Tibial nerve (tissue), 4 donors: ENCODE results near the gene OTUD7B. TPM values are rescaled to one million over a fixed set of nuclear protein-coding genes. Genes with fewer than 3 reads are reported as not detected.
"Not testable (repeated sequence)": the region's sequence is repeated elsewhere in the genome, so short reads cannot be mapped to it uniquely, and the experiment has no call there.

ENCODE experiments used
- DNase-seq, 2 donors: peaks; one replicate each; pipeline ENCODE4 v3.0.0-alpha.2; 2019; ENCODE audit warnings: low spot score in 2 of 2
- H3K27ac ChIP-seq, 4 donors: fragments of 200-600 bp; sonication (generic) in 3 of 4; one replicate each; pipeline ENCODE4 v1.5.1; 2017 to 2019; ENCODE audit warnings: mild to moderate bottlenecking in 1 of 4
- H3K27me3 ChIP-seq, 2 donors: fragments of 200-600 bp; sonication (generic) in 1 of 2; one replicate each; pipeline versions ENCODE4 v1.5.1 to v1.6.0; 2017 to 2019
- H3K36me3 ChIP-seq, 3 donors: fragments of 200-600 bp; sonication (generic); one replicate each; pipeline ENCODE4 v1.5.1; 2018 to 2019
- H3K4me1 ChIP-seq, 4 donors: fragments of 200-600 bp; sonication (generic) in 3 of 4; one replicate each; pipeline ENCODE4 v1.5.1; 2017 to 2019
- H3K4me3 ChIP-seq, 4 donors: fragments of 200-600 bp; sonication (generic) in 3 of 4; one replicate each; pipeline ENCODE4 v1.5.1; 2017 to 2019; ENCODE audit warnings: mild to moderate bottlenecking in 1 of 4, moderate library complexity in 1 of 4
- H3K9me3 ChIP-seq, 4 donors: fragments of 200-600 bp; sonication (generic) in 3 of 4; one replicate each; pipeline ENCODE4 v1.5.1; 2017 to 2019
- EP300 ChIP-seq, 2 donors: sonication (generic); formaldehyde crosslinking; IDR thresholded peaks; one replicate each; pipeline ENCODE4 v1.6.1; 2017; ENCODE audit warnings: antibody characterized with exemption in 2 of 2, mild to moderate bottlenecking in 1 of 2
- POLR2A ChIP-seq, 2 donors: fragments of 450-650 bp; IDR thresholded peaks; one replicate each; pipeline ENCODE4 v1.6.1; 2017; ENCODE audit warnings: antibody characterized with exemption in 2 of 2, mild to moderate bottlenecking in 2 of 2, moderate library complexity in 2 of 2
- WGBS, 2 donors: methylation state at CpG; one replicate each; pipeline ENCODE4 v1.1.5; 2018; 5-methylcytosine and 5-hydroxymethylcytosine counted together
- total RNA-seq, 4 donors: library from RNA; depleted of rRNA; stranded (reverse); fragments of >200 nt; gene quantifications; one replicate each; pipeline ENCODE4 v1.1.0, GENCODE V29; 2016
- TF ChIP-seq, protein P1 (sequence below), 5 experiments: fragments of 200-600 bp in 3 of 5; fragments of 450-650 bp in 2 of 5; sonication (generic) in 3 of 5; IDR thresholded peaks; one replicate each; pipeline ENCODE4 v1.5.1; 2016 to 2019; ENCODE audit warnings: antibody characterized with exemption in 5 of 5, mild to moderate bottlenecking in 3 of 5, moderate library complexity in 2 of 5

The OTUD7B gene
- total RNA-seq, 4 donors from 2014 or later = 54.3 to 84.6 (median 80.1) TPM

DNA sequence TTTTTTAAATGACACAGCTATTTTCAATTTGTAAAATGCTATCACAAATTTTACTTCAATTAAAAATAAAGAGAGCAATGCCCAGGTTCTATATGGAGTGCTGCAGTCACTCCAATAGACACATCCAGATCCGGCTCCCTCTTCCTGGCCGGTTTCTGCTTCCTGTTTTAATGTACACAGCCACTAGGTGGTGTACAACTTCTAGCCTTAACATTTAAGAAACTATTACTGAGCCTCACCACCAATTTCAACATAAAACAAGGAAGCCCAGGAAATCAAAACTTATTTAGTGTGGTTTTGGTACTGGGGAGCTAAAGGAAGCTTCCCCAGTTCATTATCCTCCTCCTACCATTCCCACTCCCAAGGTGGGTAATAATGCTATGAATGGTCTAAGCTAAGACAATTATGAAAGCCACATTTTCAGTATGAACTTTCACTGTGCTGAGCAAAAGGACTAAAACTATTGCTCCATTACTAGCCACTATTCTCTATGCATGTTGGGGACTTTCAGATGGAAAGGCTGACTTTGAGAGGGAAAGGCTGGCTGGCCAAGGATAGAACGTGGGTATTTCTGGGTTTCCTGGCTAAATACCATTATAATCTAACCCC, 48.4 kb downstream of the OTUD7B start:
- H3K27me3 ChIP-seq = no peaks in the 10 kb centered on the region
- TF ChIP-seq EP300 (IDR thresholded peaks at IDR 0.05) = peak; percentile 31 to 40
- TF ChIP-seq POLR2A (IDR thresholded peaks at IDR 0.05) = no peak
- TF ChIP-seq, protein P1, sequence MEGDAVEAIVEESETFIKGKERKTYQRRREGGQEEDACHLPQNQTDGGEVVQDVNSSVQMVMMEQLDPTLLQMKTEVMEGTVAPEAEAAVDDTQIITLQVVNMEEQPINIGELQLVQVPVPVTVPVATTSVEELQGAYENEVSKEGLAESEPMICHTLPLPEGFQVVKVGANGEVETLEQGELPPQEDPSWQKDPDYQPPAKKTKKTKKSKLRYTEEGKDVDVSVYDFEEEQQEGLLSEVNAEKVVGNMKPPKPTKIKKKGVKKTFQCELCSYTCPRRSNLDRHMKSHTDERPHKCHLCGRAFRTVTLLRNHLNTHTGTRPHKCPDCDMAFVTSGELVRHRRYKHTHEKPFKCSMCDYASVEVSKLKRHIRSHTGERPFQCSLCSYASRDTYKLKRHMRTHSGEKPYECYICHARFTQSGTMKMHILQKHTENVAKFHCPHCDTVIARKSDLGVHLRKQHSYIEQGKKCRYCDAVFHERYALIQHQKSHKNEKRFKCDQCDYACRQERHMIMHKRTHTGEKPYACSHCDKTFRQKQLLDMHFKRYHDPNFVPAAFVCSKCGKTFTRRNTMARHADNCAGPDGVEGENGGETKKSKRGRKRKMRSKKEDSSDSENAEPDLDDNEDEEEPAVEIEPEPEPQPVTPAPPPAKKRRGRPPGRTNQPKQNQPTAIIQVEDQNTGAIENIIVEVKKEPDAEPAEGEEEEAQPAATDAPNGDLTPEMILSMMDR (IDR thresholded peaks at IDR 0.05) = peak; percentile 66 to 91 (median 73)
- H3K4me3 ChIP-seq = no peak overlapping the region
- peaks cover 0 to 72% (median 6%) of the 10 kb centered on the region in 3 donors for H3K36me3 ChIP-seq
- H3K9me3 ChIP-seq = peaks cover 0 to 5% (median 0%) of the 10 kb centered on the region in 4 donors
- H3K4me1 ChIP-seq = peaks cover 0 to 37% (median 10%) of the 10 kb centered on the region in 4 donors
- DNase-seq = peak; percentile 23 to 79
- H3K27ac ChIP-seq = peak overlapping the region; percentile 48 to 80 (median 66)
- 8 to 19% methylated on average over 3 of the region's 3 CpGs for WGBS, 2 donors

DNA sequence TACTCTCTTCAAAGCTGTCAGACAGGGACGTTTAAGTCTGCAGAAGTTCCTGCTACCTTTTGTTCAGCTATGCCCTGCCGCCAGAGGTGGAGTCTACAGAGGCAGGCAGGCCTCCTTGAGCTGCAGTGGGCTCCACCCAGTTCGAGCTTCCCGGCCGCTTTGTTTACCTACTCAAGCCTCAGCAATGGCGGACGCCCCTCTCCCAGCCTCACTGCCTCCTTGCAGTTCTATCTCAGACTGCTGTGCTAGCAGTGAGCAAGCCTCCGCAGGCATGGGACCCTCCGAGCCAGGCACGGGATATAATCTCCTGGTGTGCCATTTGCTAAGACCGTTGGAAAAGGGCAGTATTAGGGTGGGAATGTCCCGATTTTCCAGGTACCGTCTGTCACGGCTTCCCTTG, 53.0 kb downstream of the OTUD7B start:
- H3K27ac ChIP-seq, H3K27me3 ChIP-seq, H3K4me3 ChIP-seq, H3K9me3 ChIP-seq, DNase-seq: not testable (repeated sequence)
- H3K4me1 ChIP-seq = peaks cover 0 to 10% (median 4%) of the 10 kb centered on the region in 4 donors
- peaks cover 0 to 51% (median 6%) of the 10 kb centered on the region in 3 donors for H3K36me3 ChIP-seq
- WGBS, 2 donors = 95 to 96% methylated on average over 14 of the region's 14 CpGs

DNA sequence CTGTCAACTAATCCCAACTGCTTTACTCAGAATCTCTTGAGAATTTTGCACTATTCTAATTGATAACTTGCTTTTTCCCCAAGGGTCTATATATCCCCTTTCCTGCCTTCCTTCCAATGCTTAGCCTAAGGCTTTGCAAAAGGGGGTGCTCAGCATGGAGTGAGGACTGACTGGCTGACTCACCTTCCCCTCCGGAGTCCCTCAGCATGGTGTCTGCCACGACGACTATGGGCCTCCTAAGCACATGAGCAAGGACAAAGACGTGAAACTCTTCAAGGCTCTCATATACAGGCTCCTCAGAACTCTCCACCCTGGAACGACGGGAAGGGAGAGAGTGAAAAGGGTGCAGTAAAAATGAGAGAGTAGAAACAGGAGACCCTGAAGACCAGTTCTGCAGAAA, 60.6 kb downstream of the OTUD7B start:
- DNase-seq = no peak
- Histone ChIP-seq H3K4me1 (no peaks in the 10 kb centered on the region), H3K27me3 (no peaks in the 10 kb centered on the region), H3K4me3 (no peak overlapping the region), H3K9me3 (no peaks in the 10 kb centered on the region), H3K36me3 (peaks cover 0 to 62% (median 5%) of the 10 kb centered on the region in 3 donors), H3K27ac (no peak overlapping the region)
- WGBS, 2 donors = 71 to 85% methylated on average over 6 of the region's 6 CpGs
- TF ChIP-seq EP300 (IDR thresholded peaks at IDR 0.05) = no peak

GRCh38 chr1:149945206-149945605, 65.3 kb downstream of the OTUD7B start:
- peaks cover 0 to 74% (median 13%) of the 10 kb centered on the region in 3 donors for H3K36me3 ChIP-seq
- no peak overlapping the region for H3K27ac ChIP-seq
- no peak for DNase-seq
- no peaks in the 10 kb centered on the region for H3K27me3 ChIP-seq
- no peak overlapping the region for H3K4me3 ChIP-seq
- no peaks in the 10 kb centered on the region for H3K9me3 ChIP-seq
- TF ChIP-seq, protein P1 (IDR thresholded peaks at IDR 0.05) = no peak
- TF ChIP-seq POLR2A (IDR thresholded peaks at IDR 0.05) (no peak), EP300 (IDR thresholded peaks at IDR 0.05) (no peak)
- peaks cover 0 to 9% (median 0%) of the 10 kb centered on the region in 4 donors for H3K4me1 ChIP-seq
- 62 to 67% methylated on average over 4 of the region's 4 CpGs for WGBS, 2 donors

GRCh38 chr1:149942885-149943284, 67.6 kb downstream of the OTUD7B start:
- H3K27ac ChIP-seq = peak overlapping the region in 2 of 4 donors; percentile 12 to 44
- H3K36me3 ChIP-seq = peaks cover 0 to 51% (median 13%) of the 10 kb centered on the region in 3 donors
- H3K9me3 ChIP-seq = no peaks in the 10 kb centered on the region
- H3K4me1 ChIP-seq = peaks cover 0 to 28% (median 11%) of the 10 kb centered on the region in 4 donors
- 44 to 48% methylated on average over 3 of the region's 3 CpGs for WGBS, 2 donors
- no peak for DNase-seq
- TF ChIP-seq POLR2A (IDR thresholded peaks at IDR 0.05) (no peak), EP300 (IDR thresholded peaks at IDR 0.05) (no peak)
- TF ChIP-seq, protein P1 (IDR thresholded peaks at IDR 0.05) = no peak
- H3K27me3 ChIP-seq = no peaks in the 10 kb centered on the region
- no peak overlapping the region for H3K4me3 ChIP-seq

DNA sequence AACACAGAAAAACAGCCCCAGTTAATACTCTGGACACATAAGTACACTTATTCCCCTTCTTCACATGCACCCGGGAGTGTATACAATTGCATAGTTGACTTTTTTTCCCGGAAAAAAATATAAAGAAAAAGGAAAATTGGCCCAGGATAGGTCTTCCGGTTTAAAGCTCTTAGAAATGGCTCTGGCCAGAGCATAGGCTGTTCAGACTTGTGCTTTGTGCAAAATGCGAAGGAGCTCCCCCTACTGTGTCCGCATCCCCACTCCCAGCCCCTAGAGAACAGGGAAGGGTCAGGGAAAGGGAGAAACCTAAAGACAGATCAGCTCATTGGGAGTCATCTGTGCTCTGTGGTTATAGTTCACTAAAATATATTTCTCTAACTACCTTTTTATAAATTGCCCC, 68.3 kb downstream of the OTUD7B start:
- Histone ChIP-seq H3K4me3 (no peak overlapping the region), H3K9me3 (no peaks in the 10 kb centered on the region), H3K27me3 (no peaks in the 10 kb centered on the region), H3K4me1 (peaks cover 0 to 35% (median 18%) of the 10 kb centered on the region in 4 donors), H3K27ac (peak overlapping the region in 2 of 4 donors; percentile 36 to 44), H3K36me3 (peaks cover 0 to 44% (median 13%) of the 10 kb centered on the region in 3 donors)
- TF ChIP-seq, protein P1 (IDR thresholded peaks at IDR 0.05) = peak in 2 of 5 experiments; percentile 10 to 14
- TF ChIP-seq POLR2A (IDR thresholded peaks at IDR 0.05) = no peak
- WGBS, 2 donors = 15 to 21% methylated on average over 5 of the region's 5 CpGs
- no peak for DNase-seq
